Stimulated activated CD8-positive, alpha-beta memory T cell treated with anti-CD3 and anti-CD28 coated beads, Interleukin-15, amount 100 ng/mL, for 1 hour (primary cell): Measurements from ENCODE around the gene ZNF554.
"Not testable (repeated sequence)": the region's sequence is repeated elsewhere in the genome, so short reads cannot be mapped to it uniquely, and the experiment has no call there.

Source experiments
- DNase-seq: peaks from one replicate; pipeline ENCODE4 v3.0.0-alpha.2; 2020; ENCODE audit warnings: low read depth

ZNF554 gene

DNA sequence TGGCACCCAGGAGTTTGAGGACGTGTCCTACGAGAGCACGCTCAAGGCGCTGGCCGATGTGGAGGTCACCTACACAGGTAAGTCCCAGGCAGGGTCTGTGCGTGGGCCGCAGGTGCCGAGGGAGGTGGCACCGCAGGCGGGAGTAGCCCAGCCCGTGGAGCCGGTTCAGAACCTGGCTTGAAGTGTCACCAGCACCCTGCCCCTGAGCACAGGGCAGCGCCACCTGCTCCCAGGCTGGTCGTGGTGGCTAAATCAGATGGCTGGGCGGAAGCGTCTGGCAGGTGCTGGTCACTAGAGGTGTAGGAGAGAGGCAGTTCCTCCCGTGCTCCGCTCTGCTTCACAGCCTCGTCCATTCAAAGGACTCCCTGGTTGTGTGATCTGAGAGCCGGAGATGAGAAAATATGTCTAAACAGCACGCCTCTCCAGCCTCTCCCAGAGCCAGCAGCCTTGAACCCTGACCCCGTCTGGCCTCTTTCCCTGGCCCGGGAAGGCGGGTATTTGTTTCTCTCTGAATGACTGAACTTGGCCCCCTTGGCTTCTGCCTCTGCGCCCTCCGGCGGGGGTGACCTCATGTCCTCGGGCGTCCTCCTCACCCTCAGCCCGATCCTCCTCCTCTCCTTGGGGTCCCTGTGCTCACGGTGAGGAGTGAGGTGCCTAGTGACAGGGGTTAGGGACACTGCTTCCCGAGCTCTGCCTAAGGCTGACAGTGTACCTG is 29.0 kb upstream of the ZNF554 start:
- no peak for DNase-seq

DNA sequence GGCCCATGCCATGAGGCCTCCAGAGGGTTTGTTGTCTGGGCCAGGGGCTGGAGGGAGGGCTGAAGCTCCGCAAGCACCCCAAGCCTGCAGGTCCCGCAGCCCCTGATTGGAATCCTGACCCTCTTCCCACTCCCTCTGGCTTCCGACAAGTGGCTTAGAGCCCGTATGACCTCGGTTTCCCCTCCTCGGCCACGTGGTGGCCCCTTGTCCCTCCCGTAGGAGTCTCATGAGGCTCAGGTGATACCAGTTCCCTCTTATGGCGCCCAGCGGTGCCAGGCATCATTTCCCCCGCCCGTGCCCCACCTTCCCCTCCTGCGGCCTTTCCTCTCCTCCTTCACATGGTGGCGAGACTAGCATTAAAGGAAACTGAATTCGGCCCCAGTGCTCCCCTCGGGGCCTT is 28.2 kb upstream of the ZNF554 start:
- DNase-seq = no peak

DNA sequence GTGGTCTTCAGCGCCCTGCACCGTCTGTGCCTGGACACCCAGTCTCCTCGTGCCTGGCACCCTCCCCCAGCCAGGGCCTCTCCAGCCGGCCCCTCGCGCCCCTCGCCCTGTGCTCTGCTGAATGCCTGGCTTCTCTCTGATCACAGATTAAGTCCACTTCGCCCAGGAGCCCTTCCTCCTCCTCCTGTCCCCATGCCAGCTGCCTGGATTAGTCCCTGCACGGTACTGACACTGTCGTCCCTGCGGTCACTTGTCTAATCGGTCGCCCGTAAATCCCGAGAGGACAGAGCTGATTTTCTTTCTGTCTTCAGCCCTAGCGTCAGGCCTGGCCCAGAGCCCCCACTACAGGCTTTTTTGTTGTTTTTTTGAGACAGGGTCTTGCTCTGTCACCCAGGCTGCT is 27.8 kb upstream of the ZNF554 start:
- no peak for DNase-seq

DNA sequence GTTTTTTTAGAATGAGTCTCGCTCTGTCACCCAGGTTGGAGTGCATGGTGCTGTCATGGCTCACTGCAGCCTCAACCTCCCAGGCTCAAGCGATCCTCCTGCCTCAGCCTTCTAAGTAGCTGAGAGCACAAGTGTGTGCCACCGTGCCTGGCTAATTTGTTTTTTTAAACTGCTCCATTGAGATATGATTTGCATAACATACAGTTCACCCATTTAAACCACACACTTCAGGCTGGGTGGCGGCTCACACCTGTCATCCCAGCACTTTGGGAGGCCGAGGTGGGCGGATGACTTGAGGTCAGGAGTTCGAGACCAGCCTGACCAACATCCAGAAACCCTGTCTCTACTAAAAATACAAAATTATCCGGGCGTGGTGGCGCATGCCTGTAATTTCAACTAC is 27.0 kb upstream of the ZNF554 start:
- not testable (repeated sequence) for DNase-seq

DNA sequence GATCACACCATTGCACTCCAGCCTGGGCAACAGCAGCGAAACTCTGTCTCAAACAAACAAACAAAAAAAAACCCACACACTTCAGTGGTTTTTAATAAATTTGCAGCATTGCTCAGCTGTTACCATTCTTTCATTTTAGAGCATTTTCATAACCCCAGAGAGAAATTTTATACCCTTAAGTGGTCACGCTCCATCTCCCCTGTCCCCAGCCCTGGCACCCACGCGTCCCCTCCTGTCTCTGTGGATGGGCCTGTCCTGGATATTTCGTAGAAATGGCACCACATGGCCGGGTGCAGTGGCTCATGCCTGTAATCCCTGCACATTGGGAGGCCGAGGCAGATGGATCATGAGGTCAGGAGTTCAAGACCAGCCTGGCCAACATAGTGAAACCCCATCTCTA is 26.5 kb upstream of the ZNF554 start:
- DNase-seq = no peak

DNA sequence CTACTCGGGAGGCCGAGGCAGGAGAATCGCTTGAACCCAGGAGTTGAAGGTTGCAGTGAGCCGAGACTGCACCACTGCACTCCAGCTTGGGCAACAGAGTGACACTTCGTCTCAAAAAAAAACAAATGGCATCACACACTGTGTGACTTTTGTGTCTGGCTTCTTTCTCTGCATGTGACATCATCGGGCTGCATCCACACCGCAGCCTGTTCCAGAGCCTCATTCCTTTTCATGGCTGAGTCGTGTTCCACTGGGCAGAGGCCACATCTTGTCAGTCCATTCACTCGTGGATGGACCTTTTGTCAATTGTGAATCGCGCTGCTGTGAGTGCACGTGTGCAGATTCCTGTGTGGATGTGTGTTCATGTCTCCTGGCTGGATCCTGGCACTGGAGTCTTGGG is 26.1 kb upstream of the ZNF554 start:
- DNase-seq = no peak

DNA sequence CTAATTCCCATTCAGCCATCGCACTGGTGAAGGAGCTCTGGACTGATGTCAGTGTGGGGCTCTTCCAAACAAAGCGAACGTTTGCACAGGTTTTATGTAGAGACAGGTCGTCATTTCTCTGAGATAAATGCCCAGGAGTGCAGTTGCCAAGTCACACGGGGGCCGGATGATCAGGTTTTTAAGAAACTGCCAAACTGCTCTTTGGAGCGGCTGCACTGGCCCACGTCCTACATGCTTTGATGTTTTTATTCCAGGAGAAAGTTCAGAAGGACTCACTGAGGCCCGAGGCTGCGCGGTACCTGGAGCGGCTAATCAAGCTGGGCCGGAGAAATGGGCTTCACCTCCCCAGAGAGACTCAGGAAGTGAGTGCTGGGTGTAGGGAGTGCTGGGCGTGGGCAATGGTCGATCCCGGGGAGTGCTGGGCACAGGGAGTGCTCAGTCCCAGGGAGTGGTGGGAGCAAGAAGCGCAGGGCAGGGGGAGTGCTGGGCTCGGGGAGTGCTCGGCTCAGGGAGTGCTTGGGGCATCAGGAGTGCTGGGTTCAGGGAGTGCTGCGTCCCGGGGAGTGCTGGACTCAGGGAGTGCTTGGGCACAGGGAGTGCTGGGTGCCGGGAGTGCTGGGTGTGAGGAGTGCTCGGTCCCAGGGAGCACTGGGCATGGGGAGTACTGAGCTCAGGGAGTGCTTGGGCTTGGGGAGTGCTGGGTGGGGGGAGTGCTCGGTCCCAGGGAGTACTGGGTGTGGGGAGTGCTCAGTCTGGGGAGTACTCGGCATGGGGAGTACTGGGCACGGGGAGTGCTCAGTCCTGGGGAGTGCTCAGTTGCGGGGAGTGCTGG is 23.6 kb upstream of the ZNF554 start:
- no peak for DNase-seq

DNA sequence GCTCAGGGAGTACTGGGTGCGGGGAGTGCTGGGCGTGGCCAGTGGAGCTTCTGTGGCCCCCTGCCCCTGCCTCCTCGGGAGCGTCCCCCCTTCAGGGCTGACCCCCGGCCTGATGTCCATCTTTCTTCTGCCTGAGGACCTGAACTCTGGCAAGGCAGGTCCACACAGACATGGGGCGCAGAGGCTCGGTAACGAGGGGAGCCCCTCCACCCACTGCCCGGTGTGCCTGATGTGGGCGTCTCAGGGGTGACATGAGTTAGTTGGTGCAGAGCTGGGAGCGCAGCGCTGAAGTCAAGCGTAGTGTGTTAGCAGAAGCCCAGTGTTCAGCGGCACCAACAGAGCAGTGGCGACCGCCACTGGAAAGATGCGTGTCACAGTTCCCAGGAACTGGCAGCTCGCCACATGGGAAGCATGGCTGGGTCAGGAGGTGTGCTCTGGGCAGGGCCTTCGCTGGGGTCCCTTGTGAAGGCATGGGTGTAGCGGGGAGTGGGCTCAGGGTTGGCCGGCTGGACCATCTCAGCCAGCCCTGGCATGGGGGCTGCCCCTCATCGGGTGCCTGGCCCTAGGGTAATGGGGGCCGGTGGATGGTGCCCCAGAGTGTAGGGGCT is 22.9 kb upstream of the ZNF554 start:
- no peak for DNase-seq

DNA sequence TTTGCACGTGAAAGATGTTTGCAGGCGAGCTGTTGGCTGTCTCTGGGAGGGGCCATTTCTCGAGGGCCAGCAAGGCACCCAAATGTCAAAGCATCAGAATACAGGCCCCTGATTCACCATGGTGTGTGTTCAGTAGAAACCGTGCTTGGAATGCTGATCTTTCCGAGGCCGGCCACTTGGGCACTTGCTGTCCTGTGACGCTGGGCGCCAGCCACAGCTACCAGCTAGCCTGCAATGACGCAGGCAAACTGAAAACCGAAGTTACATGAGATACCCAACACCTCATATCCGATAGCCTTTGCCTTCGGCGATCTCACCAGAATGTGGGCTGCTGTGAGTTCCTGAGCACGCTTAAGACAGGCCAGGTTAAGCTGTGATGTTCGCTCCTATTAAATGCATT is 22.4 kb upstream of the ZNF554 start:
- no peak for DNase-seq

DNA sequence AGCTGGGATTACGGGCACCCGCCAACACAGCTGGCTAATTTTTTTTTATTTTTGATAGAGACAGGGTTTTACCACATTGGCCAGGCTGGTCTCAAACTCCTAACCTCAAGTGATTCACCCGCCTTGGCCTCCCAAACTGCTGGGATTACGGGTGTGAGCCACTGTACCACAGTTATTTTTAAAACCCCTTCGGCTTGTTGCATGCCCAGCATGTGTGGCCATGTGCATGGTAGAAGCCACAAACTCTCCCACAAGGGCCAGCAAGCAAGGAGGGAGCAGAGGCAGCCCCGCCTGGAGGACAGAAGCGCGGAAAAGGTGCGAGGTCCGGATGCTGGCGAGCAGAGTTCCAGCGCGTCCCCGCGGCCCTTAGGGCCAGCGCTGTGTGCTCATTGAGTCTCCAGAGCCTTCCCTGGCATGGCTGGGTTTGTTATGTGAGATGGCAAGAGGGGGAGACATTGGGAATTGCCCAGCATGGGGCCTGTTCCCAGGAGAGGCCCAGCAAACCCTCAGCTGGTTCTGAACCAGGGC is 21.4 kb upstream of the ZNF554 start:
- no peak for DNase-seq

DNA sequence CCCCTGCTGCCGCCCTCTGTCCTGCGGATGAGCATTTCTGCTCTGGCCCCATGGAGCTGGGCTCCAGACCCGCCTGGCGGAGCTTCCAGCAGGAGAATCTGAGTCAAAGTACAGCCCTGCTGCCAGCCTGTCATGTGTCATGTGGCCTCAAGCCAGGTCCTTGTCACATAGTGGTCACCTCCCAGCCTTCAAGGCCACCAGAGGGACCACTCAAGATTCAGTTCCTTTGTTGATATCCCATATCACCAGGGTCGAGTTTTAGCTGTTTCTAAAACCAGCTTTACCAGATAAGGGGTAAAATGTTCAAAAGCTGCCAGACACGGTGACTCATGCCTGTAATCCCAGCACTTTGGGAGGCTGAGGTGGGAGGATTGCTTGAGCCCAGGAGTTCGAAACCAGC is 20.9 kb upstream of the ZNF554 start:
- no peak for DNase-seq

DNA sequence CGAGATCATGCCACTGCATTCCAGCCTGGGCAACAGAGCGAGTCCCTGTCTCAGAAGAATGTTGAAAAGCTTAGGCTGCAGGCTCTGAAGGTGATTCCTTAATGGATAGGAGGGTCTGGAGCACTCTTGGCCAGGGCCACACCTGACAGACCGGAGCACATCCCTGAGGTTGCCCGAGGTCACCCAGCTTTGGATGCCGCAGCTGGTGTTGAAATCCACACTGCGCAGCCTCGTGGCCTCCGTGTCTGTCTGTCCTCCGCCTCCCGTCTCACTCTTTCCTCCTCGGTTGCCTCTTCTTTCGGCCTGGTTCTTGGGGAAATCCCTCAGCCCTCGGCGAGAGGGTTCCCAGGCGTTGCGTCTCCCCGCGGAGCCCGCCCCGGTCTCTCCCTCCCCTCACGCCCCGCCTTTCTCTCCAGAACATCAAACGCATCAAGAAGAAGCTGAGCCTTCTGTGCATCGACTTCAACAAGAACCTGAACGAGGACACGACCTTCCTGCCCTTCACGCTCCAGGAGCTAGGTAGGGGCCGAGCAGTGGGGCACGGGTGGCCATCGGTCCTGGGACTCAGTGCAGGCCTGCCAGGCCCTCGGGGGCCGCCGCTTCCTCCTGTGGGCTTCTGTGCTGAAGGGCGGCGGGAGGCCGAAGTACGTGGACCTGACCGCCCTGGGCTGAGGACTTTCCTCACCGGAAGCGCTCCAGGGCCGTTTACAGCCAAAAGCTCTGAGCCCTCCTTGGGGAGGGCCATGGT is 20.2 kb upstream of the ZNF554 start:
- no peak for DNase-seq

DNA sequence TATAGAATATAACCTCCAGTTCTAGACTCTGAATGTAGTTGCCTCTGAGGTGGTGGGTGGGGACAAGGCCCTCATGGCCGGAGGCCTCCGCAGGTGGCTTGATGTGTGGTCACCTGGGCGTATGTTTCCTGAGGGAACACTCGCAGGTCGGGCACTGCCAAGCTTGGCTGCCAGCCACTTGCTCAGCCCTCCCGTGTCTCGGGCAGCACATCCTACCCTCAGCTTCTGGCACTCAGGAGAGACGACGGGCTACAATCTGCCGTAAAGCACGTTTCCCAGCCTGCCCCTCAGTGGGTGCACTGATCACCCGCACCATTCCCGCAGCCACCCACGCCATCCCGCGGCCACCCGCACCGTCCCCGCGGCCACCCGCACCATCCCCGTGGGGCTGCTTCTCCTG is 19.2 kb upstream of the ZNF554 start:
- no peak for DNase-seq

DNA sequence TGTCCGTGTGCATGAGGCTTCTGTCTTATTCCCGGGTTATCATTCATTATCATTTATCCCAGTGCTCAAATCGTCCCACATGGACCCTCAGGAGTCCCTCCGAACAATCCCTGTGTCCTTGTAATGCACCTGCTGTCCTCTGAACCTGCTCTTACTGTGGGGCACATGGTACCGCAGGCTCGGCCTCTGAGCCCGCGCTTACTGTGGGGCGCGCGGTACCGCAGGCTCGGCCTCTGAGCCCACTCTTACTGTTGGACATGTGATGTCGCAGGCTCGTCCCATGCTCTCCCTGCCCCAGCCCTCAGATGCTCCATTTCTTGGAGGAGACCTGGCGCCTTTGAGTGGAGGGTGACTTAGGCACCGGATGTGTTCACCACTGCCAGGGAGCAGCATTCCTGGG is 16.8 kb upstream of the ZNF554 start:
- no peak for DNase-seq

DNA sequence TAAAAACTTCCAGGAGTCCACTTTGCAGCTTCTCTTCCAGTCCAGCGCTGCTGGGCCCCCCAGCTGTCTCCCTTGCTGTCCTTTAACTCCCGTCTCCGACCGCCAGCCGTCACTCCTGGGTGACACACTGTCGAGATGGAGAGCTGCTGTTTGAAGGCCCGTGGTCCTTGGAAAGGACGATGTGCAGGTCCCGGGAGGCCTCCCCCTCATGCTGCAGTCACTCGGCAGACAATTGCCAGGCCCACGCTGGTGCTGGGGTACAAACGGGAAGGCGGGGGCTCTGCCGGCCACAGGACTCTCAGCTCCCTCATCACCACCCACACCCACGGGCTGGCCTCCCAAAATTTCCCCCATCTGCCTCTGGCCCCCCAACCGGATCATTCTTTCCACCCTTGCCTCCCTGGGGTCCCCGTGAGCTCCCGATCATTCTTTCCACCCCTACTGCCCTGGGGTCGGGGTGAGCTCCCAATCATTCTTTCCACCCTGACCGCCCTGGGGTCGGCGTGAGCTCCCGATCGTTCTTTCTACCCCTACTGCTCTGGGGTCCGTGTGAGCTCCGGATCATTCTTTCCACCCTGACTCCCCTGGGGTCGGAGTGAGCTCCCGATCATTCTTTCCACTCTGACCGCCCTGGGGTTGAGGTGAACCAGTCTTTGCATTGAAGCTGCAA is 16.0 kb upstream of the ZNF554 start:
- no peak for DNase-seq

DNA sequence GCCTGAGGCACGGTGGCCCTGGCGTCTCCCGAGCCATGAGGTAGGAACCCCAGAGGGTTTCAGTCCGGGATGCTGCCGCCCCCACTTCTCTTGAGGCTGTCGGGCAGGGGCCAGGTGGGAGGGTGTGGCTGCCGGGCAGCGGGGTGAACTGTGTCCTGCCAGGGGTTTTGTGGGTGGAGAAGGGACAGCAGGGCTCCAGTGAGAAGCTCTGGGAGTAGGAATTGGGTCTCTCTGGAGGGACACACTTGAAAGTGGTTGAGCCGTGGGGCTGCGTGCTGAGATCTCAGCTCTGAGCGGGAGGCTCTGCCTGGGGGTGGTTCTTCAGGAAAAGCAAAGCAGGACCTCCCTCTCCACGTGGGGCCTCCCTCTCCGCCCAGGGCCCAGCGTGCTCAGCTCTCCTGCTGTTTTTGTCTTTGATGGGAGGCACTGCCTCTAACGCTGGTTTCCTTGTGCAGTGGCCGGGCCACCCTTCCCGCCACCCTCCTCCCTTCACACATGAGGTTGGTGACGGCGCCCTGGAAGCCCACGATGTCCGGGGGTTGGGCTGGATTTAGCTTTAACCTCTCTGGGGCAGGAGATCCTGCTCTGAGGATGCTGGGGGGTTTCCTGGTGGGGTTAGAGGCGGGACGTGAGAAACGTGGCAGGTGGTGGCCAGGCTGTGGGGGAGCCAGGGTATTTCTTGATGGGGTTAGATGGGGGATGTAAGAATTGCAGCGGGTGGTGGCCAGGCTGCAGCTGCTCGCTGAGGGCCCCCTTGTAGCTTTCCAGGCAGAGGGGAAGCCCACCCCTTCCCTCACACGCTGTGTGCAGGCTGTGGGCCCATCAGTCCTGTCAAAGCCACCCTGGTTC is 15.3 kb upstream of the ZNF554 start:
- DNase-seq = no peak

DNA sequence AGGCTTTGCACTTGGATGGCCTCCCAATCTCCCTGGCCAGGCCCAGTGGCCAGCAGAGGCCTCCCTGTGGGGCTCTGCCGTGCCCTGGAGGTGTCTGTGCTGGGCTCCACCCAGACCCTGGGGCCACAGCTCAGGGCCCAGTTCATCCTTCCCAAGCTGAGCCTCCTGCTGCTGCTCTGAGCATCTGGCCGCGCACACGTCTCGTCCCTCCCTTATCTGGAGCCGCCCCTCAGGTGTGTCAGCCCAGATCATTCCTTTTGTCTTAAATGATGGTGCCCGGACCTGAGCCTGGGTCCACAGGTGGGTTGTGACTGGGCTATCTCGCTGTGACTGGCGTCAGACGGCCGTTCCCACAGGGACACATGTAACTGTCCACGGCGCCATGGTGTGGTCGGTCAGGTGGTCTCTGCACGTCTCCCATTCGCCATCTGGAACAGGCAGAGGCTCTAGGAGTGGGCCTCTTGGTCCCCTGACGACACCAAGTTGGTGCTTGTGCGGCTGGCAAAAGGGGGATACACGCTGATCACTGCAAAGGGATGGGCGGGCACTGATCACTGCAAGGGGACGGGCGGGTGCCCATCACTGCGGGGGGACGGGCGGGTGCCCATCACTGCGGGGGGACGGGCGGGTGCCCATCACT is 14.3 kb upstream of the ZNF554 start:
- no peak for DNase-seq

DNA sequence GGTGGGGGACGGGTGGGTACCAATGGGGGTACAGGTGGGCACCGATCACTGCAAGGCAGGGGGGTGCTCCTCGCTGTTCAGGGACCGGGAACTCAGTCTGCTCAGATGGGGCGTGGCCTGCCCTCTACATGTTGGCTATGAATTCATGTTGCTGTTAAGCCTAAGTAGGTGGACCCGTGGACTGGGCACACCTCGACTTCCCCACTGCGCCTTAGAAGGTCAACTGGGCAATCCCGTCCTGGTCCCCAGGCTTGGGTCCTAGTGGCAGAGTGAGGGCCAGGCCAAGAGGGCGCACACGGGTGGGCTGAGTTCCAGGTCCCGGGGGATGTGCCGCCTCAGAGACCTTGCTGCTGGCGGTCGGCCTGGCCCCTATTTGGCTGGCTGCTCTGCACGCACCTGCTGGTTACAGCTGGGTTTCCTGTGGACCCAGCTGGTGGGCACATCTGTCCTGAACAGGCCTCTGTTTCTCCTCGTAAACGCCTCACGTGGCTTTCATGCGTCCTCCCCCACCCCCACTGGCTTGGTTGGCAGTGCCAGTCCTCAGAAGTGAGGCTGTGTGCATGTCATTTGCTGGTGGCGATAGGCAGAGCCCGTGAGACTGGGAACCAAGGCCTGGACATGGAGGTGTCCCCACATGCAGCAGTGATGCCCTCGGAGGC is 13.5 kb upstream of the ZNF554 start:
- DNase-seq = no peak

DNA sequence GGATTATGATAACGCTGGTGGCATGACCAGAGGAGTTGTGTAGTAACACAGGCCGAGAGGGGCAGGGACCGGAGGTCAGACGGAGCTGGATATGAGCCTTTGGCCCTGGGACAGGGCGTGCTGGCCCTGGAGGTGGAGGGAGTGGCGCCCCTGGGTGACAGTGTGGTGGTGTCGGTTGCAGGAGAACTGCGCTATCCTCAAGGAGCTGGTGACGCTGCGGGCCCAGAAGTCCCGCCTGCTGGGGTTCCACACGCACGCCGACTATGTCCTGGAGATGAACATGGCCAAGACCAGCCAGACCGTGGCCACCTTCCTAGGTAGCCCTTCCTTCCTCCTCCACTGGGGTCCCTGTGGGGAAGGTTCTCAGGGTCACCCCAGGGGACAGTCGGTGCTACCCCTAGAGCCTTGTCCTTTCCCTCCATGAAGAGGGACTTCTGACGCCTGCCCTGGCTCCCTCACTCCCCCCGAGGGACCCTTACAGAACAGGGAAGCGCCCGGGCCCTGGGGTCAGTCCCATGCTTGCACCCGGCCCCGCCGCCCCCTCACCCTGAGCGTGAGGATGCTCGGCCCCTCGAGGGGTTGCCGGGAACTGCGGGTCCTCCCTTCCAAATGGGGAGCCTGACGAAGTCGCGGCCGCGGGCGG is 12.8 kb upstream of the ZNF554 start:
- no peak for DNase-seq
